Astrocyte (in vitro differentiated cells and primary cell): ENCODE measurements around the gene WDR73.

Experiments
- CTCF ChIP-seq: IDR thresholded peaks from 2 replicates; pipeline ENCODE4 v1.5.1; 2011; ENCODE audit warnings: low read depth, mild to moderate bottlenecking, inconsistent platforms, low read length, moderate library complexity; ENCODE audit not compliant: insufficient read depth
- EZH2 ChIP-seq: IDR thresholded peaks from 2 replicates; pipeline ENCODE4 v1.6.1; 2012; ENCODE audit warnings: mild to moderate bottlenecking, low read length, inconsistent platforms; ENCODE audit not compliant: insufficient read depth

- TF ChIP-seq CTCF (no peak), EZH2 (no peak)
These were observed 31.2 kb upstream of the WDR73 start for GRCh38 chr15:84685304-84685703.
